MV-4-11 (cell line): ENCODE data around the gene MAPK14.

ENCODE experiments used
- DNase-seq: peaks from one replicate; lab custom pipeline; 2025; lab: John Stamatoyannopoulos, UW

MAPK14 gene

DNA sequence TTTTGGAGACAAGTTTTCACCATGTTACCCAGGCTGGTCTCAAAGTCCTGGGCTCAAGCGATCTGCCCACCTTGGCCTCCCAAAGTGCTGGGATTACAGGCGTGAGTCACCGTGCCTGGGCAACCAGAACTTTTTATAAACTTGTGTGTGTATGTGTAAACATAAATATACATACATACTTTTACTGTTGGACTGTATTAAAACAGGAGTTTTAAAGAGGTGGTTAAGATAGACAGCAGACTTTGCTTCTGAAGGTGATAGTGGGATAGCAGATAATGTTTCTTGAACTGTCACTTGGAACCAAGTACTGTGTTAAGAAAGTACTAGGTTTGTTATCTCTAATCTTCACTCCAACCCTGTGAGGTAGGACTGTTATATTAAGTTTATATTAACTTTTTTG lies 74.1 kb downstream of the MAPK14 start:
- no peak for DNase-seq

DNA sequence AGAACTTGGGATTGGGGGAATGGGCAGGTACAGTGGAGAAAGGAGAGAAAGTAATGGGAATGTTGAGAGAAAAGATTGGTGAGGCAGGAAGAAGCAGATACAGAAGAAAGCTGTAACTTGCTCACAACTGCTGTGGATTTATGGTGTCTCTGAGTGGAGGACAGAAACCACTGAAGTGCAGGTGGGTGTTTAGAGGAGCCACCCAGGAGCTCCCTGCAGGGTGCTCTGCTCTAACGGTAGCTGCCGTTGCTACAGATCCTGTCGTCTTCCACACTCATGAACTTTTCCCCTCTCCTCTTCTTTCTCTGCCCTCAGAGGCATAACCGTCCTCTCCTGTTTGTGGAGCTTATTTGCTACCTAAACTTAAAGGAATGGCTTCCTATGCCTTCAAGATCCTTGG lies 75.2 kb downstream of the MAPK14 start:
- DNase-seq: no peak

DNA sequence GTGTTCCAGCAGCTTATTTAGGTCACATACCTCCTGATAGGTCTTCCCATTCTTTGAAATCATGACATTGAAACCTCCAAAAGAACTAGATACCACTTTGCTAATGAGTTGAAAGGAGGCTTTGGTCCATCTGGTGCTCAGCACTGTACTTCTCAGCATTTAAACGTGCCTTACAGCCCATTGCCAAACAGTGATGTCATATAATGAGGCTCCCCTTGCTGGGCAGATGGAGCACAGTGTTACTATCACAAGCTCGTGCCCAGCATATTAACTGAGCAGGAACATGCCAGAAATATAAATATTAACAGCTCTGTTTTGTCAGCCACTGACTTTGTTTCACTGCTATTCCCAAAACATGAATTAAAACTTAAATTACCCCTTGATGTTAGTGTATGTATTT lies 77.2 kb downstream of the MAPK14 start:
- no peak for DNase-seq

DNA sequence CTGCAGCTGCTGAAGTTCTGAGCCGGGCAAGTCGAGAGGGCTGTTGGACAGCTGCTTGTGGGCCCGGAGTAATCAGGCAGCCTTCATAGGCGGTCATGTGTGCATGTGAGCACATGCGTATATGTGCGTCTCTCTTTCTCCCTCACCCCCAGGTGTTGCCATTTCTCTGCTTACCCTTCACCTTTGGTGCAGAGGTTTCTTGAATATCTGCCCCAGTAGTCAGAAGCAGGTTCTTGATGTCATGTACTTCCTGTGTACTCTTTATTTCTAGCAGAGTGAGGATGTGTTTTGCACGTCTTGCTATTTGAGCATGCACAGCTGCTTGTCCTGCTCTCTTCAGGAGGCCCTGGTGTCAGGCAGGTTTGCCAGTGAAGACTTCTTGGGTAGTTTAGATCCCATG lies 81.5 kb downstream of the MAPK14 start:
- DNase-seq: no peak

DNA sequence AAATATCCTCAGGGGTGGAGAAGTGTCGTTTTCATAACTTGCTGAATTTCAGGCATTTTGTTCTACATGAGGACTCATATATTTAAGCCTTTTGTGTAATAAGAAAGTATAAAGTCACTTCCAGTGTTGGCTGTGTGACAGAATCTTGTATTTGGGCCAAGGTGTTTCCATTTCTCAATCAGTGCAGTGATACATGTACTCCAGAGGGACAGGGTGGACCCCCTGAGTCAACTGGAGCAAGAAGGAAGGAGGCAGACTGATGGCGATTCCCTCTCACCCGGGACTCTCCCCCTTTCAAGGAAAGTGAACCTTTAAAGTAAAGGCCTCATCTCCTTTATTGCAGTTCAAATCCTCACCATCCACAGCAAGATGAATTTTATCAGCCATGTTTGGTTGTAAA lies 82.4 kb downstream of the MAPK14 start:
- DNase-seq: no peak

DNA sequence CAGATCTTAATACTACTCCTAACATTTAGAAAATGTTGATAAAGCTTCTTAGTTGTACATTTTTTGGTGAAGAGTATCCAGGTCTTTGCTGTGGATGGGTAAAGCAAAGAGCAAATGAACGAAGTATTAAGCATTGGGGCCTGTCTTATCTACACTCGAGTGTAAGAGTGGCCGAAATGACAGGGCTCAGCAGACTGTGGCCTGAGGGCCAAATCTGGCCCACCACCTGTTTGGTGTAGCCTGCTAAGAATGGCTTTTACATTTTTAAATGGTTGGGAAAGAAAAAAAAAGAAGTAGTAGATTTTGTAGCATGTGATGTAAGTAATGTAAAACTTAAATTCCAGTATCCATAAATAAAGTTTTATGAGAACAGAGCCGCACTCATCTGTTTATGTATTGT lies 83.3 kb downstream of the MAPK14 start:
- no peak for DNase-seq

DNA sequence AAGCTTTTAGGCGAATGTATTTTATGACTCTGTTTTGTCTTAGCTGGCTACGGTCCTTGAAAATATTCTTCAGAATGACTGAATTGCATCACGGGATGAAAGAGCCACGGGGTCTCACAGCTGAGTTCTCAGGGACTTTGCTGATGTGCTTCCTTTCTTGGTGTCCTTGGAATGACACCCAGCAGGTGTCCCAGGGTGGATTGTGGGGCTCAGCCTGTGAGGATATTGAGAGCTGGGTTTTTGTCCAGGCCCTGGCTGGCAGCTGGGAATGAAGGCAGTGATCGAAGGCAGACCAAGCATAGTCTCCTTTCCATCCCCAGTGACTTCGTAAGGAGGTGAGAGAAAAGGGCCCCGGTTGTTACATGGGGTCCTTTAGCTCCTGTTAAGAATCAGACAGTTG lies 83.9 kb downstream of the MAPK14 start:
- no peak for DNase-seq

DNA sequence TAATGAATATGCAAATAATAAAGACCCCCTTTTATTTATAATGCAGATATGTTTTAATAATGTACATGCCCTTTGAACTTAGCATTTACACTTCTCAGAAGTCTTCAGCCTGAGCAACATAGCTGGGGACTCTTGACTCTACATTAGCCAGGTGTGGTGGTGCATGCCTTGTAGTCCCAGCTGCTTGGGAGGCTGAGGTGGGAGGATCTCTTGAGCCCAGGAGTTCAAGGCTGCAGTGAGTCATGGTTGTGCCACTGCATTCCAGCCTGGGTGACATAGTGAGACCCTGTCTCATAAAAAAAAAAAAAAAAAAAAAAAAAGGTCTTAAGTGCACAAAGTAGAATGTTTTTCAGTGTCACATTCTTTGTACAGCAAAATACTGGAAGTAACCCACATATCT lies 85.4 kb downstream of the MAPK14 start:
- no peak for DNase-seq

DNA sequence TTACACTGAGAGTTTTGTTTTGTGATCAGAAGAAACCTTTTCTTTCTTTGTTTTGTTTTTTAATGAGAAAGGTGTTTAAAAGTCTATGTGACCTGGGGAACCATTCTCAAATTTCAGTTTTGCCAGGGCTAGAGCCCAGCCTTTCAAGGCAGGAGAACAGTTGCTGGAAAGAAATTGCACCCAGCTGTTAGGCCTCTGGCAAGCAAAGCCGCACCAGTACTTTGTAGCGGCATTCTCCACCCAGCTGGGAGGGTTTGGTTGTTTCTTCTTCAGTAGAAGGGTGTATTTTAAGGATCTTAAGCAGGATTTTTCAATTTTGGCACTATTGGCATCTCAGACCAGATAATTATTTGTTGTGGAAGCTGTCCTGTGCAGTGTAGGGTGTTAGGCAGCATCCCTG lies 86.1 kb downstream of the MAPK14 start:
- no peak for DNase-seq

DNA sequence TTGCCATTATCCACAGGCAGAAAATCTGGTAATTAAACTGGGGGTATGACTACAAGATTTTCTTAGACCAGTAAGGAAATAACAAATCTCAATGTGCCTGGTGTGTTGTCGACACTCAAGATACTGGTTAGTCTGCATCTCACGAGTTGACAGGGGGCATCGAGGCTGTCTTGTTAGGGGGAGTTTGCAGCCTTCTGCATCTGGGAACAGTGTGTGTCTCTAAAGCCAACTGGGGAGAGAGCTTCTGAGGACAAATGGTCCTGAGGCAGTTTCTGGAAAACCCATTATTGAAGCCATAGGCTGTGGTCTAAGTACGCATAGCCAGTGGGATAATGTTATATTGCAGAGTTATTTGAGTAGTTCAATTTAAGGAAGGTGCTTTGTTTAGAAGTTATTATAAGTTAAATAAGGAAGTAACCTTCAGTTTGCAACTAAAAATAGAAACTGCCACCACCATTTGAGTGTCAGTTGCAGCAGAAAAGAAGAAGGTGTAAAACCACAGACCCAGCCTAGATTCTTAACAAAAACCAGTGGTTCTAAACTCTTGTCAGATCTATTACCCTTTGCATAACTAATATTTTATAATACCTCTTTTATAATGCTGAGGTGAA lies 87.3 kb downstream of the MAPK14 start:
- peak; percentile 64 for DNase-seq

DNA sequence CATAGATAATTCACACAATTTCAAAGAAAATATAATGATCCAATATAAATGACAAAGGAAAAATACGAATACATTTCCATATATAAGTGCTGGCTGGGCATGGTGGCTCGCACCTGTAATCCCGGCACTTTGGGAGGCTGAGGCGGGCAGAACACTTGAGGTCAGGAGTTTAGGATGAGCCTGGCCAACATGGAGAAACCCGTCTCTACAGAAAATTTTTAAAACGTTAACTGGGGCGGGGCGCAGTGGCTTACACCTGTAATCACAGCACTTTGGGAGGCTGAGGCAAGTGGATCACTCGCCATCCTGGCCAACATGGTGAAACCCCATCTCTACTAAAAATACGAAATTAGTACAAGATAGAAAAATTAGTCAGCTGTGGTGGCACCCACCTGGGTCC lies 87.8 kb downstream of the MAPK14 start:
- DNase-seq: no peak

DNA sequence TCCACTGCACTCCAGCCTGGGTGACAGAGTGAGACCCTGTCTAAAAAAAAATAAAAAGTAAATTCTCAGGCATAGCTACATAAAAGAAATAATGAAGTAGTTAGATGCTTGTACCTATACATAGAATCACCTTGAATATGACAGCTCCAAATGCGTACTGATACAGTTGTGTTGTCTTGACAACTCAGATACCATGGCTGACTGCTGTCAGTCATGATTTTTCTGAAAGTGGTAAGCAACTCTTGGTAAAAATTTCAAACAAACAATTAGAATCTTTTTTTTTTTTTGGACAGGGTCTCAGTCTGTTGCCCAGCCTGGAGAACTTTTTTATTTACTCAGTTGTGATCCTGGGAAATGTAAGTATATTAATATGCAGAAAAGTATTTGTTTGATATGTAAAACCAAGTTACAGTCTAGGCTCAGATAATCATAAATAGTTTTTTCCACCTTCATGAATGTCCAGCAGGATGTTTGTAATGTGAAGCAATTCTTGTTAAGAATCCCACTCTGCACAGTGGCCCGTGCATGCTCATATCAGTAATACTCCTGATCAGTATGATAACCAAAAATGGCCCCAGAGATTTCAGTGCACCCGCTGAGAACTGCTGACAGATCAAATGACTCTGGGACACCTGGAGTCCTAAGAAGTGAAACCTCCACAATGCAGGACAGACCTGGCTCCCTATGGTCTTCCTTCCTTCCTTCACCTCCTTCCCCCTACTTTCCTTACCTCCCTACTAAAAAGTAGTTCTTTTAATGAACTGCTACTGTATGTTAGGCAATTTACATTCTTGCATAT lies 88.7 kb downstream of the MAPK14 start:
- no peak for DNase-seq

DNA sequence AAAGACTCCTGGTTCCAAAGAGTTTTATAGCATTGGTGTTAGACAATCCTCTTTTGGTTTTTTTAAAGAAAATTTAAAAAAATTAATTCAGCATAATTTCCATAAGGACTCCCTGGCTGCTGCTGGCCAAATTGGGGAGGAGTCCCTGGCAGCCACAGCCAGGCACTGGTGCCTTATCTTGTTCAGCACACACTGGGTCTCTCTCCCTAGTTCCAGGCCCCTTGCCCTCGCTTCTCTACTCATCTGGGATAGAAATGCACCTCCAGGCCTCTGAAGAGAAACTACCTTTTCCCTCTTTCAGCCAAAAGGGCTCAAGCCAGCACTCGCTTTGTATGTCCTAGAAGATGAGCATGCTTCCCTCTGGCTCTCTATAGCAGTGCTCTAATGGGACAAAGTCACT lies 89.3 kb downstream of the MAPK14 start:
- no peak for DNase-seq

DNA sequence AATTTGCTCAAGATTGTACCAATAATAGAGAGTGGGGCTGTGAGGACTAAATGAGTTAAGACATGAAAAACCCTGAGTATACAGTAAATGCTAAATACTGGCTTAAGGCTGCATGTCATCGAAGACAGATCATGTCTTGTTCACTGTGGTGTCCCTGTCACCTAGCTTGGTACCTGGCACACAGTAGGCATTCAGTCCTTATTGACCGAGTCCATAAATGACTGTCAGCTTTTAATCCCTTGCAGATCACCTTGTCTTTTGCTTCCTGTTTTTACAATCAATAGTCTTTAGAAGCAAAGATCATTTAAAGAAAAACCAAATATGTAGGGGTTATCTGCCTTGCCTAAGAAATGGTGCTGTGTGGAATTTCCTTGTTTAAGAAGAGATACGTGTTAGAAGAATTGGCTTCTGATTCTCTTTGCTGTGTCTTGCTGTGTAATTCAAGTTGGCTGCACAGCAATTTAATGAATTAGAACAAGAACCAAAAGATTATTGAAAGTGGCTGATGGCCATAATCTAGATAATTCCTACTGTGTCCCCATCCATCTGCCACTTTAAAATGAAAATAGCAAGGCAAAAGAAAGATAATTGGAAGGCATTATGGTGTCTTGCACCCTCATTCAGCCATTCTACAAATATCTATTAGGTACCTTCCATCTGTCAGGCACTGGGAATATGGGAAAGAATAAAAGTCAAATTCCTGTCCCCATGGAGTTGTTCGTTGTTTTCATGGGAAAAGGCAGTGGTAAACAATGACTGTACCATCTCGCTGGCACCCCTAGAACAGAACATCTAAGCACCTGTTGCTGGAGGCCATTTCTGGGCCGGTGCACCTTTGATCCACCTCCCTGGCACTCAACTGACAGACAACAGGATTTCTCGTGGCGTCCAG lies 90.3 kb downstream of the MAPK14 start:
- no peak for DNase-seq

DNA sequence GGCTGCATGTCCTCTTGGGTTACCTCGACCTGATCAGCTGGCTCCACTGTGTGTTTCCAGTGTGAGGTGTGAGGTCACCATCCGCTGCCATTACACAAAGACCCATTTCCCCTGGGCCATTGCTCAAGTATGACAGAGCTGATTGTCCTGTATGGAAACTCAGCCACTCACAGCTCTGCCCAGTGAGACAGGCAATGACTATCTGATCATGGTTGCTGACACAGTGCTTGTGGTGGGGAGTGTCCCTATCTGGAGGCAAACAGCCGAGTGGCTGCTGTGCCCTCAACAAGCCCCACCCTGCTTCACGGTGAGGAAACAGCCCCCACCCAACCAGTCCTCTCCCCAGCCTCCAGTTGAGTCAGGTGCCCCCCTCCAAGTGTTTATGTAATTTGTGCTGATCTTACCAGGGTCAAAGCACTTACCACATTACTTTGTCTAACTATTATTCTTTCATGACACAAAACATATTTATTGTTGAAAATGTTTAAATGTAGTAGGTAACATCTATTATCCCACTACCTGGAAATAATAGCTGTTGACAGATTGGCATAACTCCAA lies 91.0 kb downstream of the MAPK14 start:
- DNase-seq: peak; percentile 12

DNA sequence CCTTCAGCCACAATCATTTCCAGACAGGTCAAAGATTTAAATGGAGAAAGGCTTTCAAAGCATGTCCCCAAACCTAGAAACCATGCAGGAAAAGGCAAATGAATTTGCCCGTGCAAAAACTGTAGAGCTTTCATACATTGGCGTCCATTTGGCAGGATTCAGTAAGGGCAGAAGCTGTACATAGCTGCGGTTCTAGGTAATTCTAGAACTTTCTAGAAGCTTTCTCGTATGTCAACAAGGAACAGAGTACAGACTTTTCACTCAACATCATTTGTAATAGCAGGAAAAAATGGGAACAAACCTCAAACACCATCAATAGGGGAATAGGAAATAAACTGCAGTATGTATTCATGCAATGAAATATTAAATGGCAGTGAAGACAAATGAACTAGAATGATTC lies 91.6 kb downstream of the MAPK14 start:
- DNase-seq: no peak

DNA sequence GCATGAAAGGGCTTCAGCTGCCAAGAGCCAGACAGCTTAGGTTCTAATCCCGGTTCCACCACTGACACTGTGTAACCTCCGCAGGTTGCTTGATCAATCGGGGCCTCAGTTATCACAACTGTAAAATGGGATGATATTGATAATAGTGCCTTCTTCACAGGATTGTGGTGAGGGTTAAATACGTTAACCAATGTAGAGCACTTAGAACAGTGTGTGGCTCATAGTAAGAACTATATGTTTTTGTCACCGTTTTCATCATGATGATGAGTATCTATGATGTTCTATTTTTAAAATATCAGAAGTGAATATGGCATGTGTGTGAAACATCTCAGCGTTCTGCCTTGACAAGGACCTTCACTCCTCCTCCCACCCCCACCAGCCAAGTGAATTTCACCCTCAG lies 92.4 kb downstream of the MAPK14 start:
- DNase-seq: no peak

DNA sequence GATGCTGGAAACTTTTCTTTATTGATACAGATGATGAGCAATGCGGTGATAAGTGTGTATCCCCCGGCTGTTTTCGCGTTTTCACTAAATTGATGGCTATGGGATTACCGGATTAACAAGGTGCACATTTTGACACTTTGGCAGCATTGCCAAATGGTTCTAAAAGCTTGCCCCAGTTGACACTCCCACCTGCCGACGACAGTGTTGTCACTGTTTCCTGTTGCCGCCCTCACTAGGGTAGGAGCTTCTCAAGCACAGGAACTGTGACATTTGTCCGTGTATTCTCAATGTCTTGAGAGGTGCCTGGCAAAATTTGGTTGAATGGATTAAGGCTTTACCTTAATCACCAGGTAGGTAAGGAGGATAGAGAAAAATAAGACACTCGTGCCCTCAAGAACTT lies 92.9 kb downstream of the MAPK14 start:
- DNase-seq: peak; percentile 34

DNA sequence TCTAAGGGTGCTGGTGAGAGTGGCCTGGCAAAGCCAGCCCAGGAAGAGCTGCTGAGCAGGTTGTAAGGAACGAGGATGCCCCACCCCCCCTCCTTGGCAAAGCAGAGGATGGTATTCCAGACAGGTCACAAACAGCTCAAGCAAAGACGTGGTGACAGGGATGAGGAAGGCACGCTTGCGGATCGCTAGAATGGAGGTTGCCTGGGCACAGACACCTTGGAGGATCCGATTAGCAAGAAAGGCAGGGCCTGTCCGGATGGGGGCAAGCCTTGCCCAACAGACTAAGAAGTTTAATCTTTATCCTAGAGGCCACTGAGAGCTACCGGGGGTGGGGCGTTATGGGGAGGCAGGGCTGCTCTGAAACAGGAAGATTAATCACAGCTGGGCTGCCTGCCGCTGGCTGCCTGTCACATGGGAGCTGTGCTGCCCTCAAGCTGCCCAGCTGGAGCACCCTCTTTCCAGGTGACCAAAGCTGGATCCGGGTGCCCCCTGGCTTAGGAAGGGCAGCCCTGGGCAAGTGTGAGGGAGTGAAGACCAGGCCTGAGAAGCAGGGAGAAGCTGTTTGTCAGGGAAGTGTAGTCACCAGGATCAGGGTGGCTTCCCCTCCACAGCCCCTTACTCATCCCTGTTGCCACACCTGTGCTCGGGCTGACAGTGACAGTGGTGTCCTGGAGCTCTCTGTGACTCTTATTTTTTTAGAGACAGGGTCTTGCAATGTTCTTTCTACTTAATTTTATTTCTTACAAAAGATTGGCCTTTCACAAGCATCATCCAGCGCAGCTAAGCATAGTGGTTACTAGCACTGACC lies 93.6 kb downstream of the MAPK14 start:
- DNase-seq: peak; percentile 66

DNA sequence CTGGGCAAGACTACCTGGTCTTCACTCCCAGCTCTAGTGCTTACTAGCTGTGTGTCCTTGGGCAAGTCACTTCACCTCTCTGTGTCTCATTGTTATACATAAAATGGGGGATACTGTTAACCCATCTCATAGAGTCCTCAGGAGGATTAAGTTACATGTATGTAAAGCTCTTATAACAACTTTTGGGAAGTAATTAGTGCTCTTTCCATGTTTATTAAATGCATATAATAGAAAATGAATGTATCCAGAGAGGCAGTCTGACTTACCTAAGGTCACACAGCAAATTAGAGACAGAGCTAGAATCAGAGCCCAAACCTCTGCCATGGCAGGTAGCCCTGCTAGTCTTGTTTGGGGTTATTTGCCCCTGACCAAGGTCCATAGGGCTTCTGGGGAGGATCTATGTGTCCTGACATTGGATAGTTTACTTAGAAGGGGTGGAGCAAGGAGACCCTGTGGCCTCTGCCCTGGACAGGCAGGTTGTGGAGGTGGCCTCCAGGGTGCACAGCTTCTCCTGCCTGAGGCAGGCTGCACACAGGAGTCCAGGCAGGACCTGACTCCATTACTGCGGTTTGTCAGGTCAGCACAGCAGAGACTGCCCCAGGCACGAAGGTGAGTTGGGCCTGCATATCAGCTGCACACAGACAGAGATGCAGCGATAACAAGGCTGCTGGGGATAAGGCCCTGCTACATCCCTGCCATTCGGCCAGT lies 94.3 kb downstream of the MAPK14 start:
- no peak for DNase-seq
